GM12878 (cell line): ENCODE data around the gene MXRA8. TPM values are rescaled to one million over a fixed set of nuclear protein-coding genes. Genes with fewer than 3 reads are reported as not detected.

Experiments used
- BACH1 ChIP-seq: fragments of 450-650 bp; IDR thresholded peaks from 2 replicates; pipeline ENCODE4 v1.6.1; 2017; ENCODE audit warnings: mild to moderate bottlenecking, borderline replicate concordance
- BHLHE40 ChIP-seq, 2 experiments: fragments of 450-650 bp in 1 of 2; IDR thresholded peaks; 2 replicates each; pipeline ENCODE4 v1.6.1; 2011 to 2017; ENCODE audit warnings: low read depth in 2 of 2, borderline replicate concordance in 1 of 2, improper control_type of control experiment in 1 of 2, low read length in 1 of 2, mild to moderate bottlenecking in 1 of 2
- FOS ChIP-seq: IDR thresholded peaks from 3 replicates; pipeline ENCODE4 v1.6.1; 2011; ENCODE audit warnings: borderline replicate concordance; ENCODE audit not compliant: insufficient read length; ENCODE audit errors: extremely low read depth
- KDM1A ChIP-seq: fragments of 200-600 bp; sonication (generic); IDR thresholded peaks from 2 replicates; pipeline ENCODE4 v1.6.1; 2016; ENCODE audit warnings: borderline replicate concordance
- NFXL1 ChIP-seq: fragments of 450-650 bp; IDR thresholded peaks from 2 replicates; pipeline ENCODE4 v1.6.1; 2017; ENCODE audit warnings: antibody characterized with exemption, mild to moderate bottlenecking, borderline replicate concordance
- NFYB ChIP-seq: IDR thresholded peaks from 2 replicates; pipeline ENCODE4 v1.6.1; 2011; ENCODE audit warnings: low read depth, mild to moderate bottlenecking, low read length, improper control_type of control experiment, moderate library complexity; ENCODE audit not compliant: insufficient read depth
- RAD21 ChIP-seq: IDR thresholded peaks from 2 replicates; pipeline ENCODE4 v1.6.1; 2011; ENCODE audit warnings: mild to moderate bottlenecking, low read depth, low read length, moderate library complexity; ENCODE audit not compliant: insufficient read depth
- RELA ChIP-seq: fragments of 450-650 bp; IDR thresholded peaks from 2 replicates; pipeline ENCODE4 v1.8.0; 2014; ENCODE audit warnings: borderline replicate concordance; ENCODE audit not compliant: partially characterized antibody
- TCF12 ChIP-seq: IDR thresholded peaks from 2 replicates; pipeline ENCODE4 v1.6.1; 2011; ENCODE audit warnings: low read depth, mild to moderate bottlenecking, low read length
- polyA plus RNA-seq, 11 experiments: library from polyadenylated mRNA; depleted of rRNA in 4 of 11; unstranded in 6 of 11; stranded (reverse) in 5 of 11; fragments of >200 nt; fragmentation: Nextera tagmentation in 4 of 11; fragmentation: Illumina TruSeq in 1 of 11; extraction: Ambion mirVana in 4 of 11; extraction: Trizol in 1 of 11; gene quantifications; 1 replicate in 1 of 11; 2 replicates in 10 of 11; pipeline versions ENCODE4 v1.2.1 to v1.2.3, GENCODE V29; 2011 to 2016; ENCODE audit warnings: inconsistent platforms in 2 of 11, missing spikeins in 2 of 11, low read depth in 1 of 11
- total RNA-seq, 4 experiments: library from RNA; depleted of rRNA in 3 of 4; stranded (reverse); fragments of >200 nt in 3 of 4; fragmentation: Illumina TruSeq in 1 of 4; extraction: Trizol in 1 of 4; gene quantifications; 2 replicates each; pipeline versions ENCODE4 v1.2.1 to v1.2.3, GENCODE V29; 2013 to 2021
- TF ChIP-seq, protein P1 (sequence below): fragments of 450-650 bp; IDR thresholded peaks from 2 replicates; pipeline ENCODE4 v1.6.1; 2017; ENCODE audit warnings: mild to moderate bottlenecking, moderate library complexity
- TF ChIP-seq, protein P2 (sequence below): fragments of 450-650 bp; formaldehyde crosslinking; IDR thresholded peaks from 2 replicates; pipeline ENCODE4 v1.4.0; 2022; ENCODE audit warnings: mild to moderate bottlenecking, moderate library complexity
- TF ChIP-seq, protein P3 (sequence below): fragments of 450-650 bp; IDR thresholded peaks from 2 replicates; pipeline ENCODE4 v1.6.1; 2016; ENCODE audit warnings: mild to moderate bottlenecking
- TF ChIP-seq, protein P4 (sequence below): IDR thresholded peaks from 2 replicates; pipeline ENCODE4 v1.6.1; 2012; ENCODE audit warnings: low read depth, low read length, improper control_type of control experiment
- TF ChIP-seq, protein P5 (sequence below): IDR thresholded peaks from 2 replicates; pipeline ENCODE4 v1.6.1; 2012; ENCODE audit warnings: low read depth, low read length, improper control_type of control experiment
- TF ChIP-seq, protein P6 (sequence below): IDR thresholded peaks from 2 replicates; pipeline ENCODE4 v1.6.1; 2012; ENCODE audit warnings: low read length, inconsistent platforms

The MXRA8 gene
- total and polyA plus RNA-seq, 10 of the 15 experiments (the other 5 are each of a cell fraction or from before 2014, with no cell fraction given): 0.11 to 0.54 (median 0.21) TPM; not detected in 6

DNA sequence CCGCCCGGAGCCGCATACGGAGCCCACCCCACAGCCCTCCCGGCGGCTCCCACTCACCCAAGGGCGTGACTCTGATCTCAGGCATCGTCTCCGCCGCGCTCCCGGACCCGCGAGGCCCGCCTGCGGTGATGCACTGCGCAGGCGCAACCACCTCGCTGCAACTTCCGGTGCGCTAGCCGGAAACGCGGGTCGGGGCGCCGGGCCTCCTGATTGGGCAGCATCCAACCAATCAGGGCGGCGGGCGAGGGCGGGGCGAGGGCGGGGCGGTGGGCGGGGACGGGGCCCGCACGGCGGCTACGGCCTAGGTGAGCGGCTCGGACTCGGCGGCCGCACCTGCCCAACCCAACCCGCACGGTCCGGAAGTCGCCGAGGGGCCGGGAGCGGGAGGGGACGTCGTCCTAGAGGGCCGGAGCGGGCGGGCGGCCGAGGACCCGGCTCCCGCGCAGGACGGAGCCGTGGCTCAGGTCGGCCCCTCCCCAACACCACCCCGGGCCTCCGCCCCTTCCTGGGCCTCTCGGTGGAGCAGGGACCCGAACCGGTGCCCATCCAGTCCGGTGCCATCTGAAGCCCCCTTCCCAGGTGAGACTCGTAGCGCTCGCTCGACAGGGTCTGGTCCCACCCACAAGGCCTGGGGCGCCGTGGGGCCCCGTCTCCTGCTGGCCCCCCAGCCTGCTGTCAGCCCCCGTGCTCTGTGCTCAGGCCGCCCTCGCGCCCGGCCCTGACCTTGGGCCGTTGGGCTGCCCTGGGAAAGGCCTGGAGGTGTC lies 33.6 kb downstream of the MXRA8 start, which contains the start of the genes CPTP and INTS11 (continued):
- TF ChIP-seq, protein P1, sequence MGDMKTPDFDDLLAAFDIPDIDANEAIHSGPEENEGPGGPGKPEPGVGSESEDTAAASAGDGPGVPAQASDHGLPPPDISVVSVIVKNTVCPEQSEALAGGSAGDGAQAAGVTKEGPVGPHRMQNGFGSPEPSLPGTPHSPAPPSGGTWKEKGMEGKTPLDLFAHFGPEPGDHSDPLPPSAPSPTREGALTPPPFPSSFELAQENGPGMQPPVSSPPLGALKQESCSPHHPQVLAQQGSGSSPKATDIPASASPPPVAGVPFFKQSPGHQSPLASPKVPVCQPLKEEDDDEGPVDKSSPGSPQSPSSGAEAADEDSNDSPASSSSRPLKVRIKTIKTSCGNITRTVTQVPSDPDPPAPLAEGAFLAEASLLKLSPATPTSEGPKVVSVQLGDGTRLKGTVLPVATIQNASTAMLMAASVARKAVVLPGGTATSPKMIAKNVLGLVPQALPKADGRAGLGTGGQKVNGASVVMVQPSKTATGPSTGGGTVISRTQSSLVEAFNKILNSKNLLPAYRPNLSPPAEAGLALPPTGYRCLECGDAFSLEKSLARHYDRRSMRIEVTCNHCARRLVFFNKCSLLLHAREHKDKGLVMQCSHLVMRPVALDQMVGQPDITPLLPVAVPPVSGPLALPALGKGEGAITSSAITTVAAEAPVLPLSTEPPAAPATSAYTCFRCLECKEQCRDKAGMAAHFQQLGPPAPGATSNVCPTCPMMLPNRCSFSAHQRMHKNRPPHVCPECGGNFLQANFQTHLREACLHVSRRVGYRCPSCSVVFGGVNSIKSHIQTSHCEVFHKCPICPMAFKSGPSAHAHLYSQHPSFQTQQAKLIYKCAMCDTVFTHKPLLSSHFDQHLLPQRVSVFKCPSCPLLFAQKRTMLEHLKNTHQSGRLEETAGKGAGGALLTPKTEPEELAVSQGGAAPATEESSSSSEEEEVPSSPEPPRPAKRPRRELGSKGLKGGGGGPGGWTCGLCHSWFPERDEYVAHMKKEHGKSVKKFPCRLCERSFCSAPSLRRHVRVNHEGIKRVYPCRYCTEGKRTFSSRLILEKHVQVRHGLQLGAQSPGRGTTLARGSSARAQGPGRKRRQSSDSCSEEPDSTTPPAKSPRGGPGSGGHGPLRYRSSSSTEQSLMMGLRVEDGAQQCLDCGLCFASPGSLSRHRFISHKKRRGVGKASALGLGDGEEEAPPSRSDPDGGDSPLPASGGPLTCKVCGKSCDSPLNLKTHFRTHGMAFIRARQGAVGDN: 0 out of 2 replicates have a peak, but pooled peaks have one; percentile 36
- TF ChIP-seq, protein P2, sequence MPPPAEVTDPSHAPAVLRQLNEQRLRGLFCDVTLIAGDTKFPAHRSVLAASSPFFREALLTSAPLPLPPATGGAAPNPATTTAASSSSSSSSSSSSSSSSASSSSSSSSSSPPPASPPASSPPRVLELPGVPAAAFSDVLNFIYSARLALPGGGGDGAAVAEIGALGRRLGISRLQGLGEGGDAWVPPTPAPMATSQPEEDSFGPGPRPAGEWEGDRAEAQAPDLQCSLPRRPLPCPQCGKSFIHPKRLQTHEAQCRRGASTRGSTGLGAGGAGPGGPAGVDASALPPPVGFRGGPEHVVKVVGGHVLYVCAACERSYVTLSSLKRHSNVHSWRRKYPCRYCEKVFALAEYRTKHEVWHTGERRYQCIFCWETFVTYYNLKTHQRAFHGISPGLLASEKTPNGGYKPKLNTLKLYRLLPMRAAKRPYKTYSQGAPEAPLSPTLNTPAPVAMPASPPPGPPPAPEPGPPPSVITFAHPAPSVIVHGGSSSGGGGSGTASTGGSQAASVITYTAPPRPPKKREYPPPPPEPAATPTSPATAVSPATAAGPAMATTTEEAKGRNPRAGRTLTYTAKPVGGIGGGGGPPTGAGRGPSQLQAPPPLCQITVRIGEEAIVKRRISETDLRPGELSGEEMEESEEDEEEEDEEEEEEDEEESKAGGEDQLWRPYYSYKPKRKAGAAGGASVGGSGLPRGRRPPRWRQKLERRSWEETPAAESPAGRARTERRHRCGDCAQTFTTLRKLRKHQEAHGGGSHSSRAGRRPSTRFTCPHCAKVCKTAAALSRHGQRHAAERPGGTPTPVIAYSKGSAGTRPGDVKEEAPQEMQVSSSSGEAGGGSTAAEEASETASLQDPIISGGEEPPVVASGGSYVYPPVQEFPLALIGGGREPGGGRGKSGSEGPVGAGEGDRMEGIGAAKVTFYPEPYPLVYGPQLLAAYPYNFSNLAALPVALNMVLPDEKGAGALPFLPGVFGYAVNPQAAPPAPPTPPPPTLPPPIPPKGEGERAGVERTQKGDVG: no peak
- TF ChIP-seq, protein P3, sequence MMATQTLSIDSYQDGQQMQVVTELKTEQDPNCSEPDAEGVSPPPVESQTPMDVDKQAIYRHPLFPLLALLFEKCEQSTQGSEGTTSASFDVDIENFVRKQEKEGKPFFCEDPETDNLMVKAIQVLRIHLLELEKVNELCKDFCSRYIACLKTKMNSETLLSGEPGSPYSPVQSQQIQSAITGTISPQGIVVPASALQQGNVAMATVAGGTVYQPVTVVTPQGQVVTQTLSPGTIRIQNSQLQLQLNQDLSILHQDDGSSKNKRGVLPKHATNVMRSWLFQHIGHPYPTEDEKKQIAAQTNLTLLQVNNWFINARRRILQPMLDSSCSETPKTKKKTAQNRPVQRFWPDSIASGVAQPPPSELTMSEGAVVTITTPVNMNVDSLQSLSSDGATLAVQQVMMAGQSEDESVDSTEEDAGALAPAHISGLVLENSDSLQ: no peak
- TF ChIP-seq KDM1A: no peak
- TF ChIP-seq FOS: peak; percentile 11
- TF ChIP-seq, protein P4, sequence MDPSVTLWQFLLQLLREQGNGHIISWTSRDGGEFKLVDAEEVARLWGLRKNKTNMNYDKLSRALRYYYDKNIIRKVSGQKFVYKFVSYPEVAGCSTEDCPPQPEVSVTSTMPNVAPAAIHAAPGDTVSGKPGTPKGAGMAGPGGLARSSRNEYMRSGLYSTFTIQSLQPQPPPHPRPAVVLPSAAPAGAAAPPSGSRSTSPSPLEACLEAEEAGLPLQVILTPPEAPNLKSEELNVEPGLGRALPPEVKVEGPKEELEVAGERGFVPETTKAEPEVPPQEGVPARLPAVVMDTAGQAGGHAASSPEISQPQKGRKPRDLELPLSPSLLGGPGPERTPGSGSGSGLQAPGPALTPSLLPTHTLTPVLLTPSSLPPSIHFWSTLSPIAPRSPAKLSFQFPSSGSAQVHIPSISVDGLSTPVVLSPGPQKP: peak; percentile 66
- 0 out of 2 replicates have a peak, but pooled peaks have one; percentile 6 for TF ChIP-seq BACH1
- peak in 1 of 2 experiments; percentile 57; a peak in 1 of 4 replicates for TF ChIP-seq BHLHE40 (IDR thresholded peaks at IDR 0.05; ENCODE audit: borderline replicate concordance in 1 of 2, low read depth in 2 of 2, low read length in 1 of 2)
- no peak for TF ChIP-seq RAD21
- no peak for TF ChIP-seq RELA
- TF ChIP-seq, protein P5, sequence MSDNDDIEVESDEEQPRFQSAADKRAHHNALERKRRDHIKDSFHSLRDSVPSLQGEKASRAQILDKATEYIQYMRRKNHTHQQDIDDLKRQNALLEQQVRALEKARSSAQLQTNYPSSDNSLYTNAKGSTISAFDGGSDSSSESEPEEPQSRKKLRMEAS: no peak; the same call in 1 of the 2 replicates
- no peak for TF ChIP-seq NFXL1
- 0 out of 2 replicates have a peak, but pooled peaks have one; percentile 5 for TF ChIP-seq TCF12
- peak; percentile 83 for TF ChIP-seq NFYB
- TF ChIP-seq, protein P6, sequence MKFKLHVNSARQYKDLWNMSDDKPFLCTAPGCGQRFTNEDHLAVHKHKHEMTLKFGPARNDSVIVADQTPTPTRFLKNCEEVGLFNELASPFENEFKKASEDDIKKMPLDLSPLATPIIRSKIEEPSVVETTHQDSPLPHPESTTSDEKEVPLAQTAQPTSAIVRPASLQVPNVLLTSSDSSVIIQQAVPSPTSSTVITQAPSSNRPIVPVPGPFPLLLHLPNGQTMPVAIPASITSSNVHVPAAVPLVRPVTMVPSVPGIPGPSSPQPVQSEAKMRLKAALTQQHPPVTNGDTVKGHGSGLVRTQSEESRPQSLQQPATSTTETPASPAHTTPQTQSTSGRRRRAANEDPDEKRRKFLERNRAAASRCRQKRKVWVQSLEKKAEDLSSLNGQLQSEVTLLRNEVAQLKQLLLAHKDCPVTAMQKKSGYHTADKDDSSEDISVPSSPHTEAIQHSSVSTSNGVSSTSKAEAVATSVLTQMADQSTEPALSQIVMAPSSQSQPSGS: no peak
